ENCODE results near the gene PDCD1.
"Not testable (repeated sequence)": the region's sequence is repeated elsewhere in the genome, so short reads cannot be mapped to it uniquely, and the experiment has no call there.

Gene PDCD1

GRCh38 chr2:241800198-241800903 is 58.3 kb downstream of the PDCD1 start:
- not testable (repeated sequence) for DNase-seq (ENCODE audit: low read depth)

All from fibroblast of the conjunctiva (primary cell).